Cerebellar nuclear complex (tissue), 1 donor: ENCODE data around the gene GPR83.
"Not testable (repeated sequence)": the region's sequence is repeated elsewhere in the genome, so short reads cannot be mapped to it uniquely, and the experiment has no call there.

Experiments used
- DNase-seq, 2 experiments: peaks; one replicate each; lab custom pipeline; 2025; lab: John Stamatoyannopoulos, UW

GPR83 gene

DNA sequence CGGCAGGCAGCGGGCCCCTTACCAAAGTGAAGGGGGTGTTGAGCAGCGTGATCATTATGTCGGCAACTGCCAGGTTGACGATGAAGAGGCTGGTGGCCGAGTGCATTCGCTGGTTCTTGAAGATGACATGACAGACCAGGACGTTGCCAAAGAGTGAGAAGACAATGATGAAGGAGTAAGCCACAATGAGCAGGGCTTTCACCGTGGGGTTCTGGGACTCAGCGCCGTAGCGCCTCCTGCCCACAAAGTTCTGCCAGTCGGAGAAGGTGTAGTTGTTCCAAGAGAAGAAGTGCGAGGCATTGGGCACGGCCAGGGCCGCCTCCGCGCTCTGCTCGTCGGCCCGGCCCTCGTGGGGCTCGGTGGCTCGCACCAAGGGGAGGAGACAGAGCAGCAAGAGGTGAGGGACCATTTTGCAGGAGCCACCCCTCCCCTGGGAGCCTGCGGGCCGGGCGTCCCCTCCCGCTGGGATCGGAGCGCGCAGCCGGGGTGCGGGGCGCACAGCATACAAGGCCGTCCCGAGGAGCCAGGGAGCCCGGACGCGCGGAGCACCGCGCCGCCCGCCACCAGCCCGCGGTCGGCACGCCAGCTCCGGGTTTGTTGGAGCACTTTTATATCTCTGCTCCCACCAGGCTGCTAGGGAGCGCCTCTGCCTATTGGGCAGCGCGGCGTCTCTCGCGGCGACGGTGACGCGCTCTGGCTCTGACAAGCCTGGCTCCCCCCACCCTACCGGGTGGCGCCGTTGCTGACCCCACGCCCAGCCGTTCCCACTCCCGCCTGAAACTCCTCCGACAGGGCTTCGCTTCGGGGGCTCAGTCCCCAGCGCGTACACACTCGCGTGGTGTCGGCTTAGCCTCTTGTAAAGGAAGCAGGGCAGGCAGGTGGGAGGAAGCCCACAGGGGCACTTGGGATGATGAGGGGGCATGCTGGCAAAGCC is at the start of gene GPR83:
GPR83 (minus strand) TSS at position 581 of the 934 bp plus-strand sequence; CDS start at position 409, 172 bp downstream.
- DNase-seq, result no peak

DNA sequence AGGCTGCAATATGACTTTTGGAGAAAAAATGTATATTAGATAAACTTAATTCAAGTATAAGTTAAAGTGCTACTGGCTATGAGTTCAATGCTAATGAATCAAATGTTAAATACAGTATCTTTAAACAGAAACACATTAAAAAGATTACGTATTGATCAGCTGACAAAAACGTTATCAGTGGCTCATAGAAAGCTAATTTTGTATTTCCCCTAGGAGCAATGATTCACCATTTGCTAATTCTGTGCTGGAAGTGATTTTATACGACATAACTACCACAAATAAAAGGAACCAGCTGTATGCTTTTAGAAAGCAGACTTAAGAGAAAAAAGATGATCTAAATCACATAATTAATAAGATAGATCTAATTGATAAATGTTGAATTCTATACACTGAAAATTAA is 48.8 kb upstream of the GPR83 start:
- DNase-seq, result no peak

DNA sequence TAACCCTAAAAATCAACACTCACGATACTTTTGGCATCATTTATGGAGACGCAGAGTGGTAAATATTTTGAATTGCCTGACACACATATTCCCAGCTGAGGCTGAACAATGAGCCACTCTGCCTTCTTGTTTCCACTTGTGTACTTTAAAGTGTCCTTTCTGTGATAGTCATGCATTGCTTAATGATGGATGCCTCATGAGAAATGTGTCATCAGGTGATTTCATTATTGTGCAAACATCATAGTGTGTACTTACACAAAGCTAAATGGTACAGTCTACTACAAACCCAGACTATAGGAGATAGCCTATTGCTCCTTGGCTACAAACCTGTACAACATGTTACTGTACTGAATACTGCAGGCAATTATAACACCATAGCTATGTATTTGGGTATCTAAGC is 48.2 kb upstream of the GPR83 start:
- no peak for DNase-seq

DNA sequence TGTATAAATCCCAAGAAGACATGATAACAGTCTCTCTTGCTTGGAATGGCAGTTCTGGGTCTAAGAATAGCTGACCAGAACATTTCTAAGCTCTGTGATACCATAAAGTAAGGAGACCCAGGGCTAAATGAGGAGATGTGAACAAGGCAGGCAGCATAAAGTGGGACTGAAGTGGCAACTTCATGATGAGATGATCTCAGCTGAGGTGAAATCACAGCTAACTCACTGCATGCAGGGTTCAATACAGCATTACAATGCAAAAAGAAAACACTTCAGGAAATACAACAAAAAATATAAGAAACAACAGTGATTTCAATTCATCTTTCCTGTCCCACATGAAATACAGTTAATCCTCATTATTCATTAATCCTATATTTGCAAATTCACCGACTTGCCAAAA is 47.8 kb upstream of the GPR83 start:
- DNase-seq, result no peak

DNA sequence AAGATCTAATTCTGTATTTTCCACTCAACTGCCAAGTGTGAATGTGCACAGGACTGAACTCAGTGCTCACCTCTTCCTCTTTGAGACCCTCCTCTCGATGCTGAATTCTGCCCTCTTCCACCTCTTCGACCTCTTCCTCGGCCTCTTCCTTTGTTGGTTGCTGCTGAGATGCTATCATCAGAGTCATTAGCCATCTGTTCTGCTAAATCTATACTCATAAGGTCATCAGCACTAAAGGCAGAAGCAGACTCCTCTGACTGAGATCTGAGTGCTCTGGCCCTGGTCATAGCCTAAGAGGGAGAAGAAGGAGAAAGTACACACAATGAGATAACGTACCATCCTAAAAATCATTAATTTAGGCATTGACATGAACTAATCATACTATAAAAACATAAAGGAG is 45.9 kb upstream of the GPR83 start:
- no peak for DNase-seq

GRCh38 chr11:94445641-94446040 is 44.4 kb upstream of the GPR83 start:
- DNase-seq, result no peak

- DNase-seq, result no peak
Observed at GRCh38 chr11:94433049-94433448, 31.8 kb upstream of the GPR83 start.

DNA sequence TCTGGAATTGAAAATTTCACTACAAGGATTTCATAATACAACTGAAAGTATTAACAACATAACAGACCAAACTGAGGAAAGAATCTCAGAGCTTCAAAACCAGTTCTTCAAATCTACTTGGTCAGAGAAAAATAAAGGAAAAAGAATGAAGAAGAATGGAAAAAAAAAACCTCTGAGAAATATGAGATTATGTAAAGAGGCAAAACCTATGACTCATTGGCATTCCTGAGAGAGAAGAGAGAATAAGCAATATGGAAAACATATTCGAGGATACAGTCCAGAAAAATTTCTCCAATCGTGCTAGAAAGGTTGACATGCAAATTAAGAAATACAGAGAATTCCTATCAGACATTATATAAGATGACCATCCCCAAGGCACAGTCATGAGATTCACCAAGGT is 23.4 kb upstream of the GPR83 start:
- DNase-seq, result no peak

DNA sequence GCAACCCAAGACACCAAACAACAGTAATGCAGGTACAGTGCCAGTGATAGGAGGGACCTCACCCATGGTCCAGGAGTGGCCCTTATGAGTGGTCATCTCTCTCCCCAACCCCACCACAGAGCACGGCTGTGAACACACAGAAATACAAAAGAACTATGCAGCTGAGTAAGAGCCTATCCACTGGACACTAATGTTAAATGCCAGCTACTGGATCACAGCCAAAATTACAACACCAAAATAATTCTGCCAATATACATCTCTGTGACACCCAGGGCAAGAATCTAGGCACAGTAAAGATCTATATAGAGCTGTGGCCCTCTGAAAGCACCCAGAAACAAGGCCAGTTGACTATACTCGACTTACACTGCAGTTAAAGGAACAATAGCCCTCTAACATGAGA is 22.8 kb upstream of the GPR83 start:
- no peak for DNase-seq

- no peak for DNase-seq
Observed at GRCh38 chr11:94423507-94423906, 22.3 kb upstream of the GPR83 start.

- no peak for DNase-seq
Observed at GRCh38 chr11:94418123-94418765, 17.0 kb upstream of the GPR83 start.

DNA sequence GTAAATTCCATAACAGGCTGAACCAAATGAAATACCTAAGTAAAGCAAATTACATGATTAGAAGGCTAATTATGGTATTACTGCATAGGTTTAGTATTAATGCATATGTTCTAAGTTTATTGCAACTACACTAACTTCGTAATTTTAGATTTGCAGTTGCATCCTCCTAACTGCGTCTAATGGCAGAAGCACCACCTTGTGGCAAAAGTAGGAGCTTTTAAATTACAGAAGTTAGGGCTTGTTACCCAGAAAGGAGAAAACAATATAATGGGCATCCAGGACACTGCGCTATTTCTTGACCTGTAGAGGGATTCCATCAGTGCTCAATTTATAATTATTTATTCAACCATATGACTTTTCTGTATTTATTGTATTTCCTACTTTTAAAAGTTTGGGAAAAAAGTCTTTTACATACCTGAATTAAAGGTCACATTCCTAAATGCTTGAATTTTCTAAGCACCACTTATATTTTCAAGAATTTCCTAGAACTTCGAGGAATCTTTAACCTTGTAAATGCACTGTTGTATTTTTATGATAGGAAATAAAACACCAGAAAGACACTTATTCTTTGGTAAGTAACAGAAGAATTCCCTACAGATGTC is 16.3 kb upstream of the GPR83 start:
- DNase-seq, result peak in 1 of 2 experiments; percentile 2

- no peak for DNase-seq
Observed at GRCh38 chr11:94405062-94405833, 4.0 kb upstream of the GPR83 start.

DNA sequence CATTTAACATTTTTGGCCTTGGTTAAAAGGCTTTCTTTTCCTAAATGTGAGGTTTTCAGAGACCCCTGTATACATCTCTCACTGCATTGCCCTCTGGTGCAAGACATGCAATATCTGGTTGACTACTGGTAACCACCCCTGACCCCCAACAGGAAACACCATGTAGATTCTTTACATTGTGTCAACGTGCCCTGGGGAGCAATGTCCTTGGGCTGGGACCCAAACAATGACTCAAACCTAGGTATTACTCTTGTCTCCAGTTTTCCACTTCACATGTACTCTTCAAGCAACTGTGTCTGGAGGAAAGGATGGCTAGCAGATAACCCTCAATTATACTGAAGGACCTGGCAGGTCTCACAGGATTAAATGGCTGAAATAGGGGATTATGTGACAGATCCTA is 1.1 kb upstream of the GPR83 start:
- no peak for DNase-seq

DNA sequence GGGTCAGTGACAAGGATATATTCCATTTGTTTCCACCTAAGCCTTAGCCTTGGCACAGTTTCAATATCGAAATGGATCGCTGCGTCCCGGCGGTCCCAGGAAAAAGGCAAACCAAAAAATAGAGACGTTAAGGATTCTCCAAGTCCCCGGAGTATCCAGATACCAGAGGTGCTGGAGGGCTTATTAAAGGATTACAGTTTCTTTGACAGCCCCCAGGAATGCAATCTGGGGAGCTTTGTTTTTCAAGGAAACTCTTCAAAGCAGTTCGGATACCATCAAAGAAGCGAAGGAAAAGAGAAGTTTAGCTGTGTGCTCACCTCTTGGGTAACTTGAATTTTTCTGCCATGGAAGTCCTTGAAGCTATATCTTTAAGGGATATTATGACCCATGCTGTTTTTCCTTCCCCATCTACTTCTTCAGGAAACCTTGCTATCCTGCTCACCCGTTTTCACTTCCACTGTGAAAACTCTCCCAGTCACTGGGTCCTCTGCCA is 600 bp upstream of the GPR83 start:
- no peak for DNase-seq

DNA sequence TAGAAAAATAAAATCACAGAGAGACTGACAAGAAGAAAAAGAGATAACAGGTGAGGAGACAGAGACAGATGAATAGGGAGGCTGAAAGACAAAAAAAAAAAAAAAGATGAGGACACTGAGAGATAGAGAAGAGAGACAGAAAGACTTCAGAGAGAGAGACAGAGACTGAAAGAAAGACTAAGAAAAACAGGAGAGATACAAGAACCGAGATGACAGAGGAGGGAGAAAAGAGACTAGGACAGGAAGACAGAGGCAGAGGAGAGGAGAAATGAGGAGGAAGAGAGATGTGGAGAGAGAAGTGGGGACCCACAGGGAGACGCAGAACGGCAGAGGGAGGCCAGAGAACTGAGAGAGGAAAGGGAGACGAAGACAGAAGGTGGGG is 771 bp downstream of the GPR83 start:
- DNase-seq, result no peak

DNA sequence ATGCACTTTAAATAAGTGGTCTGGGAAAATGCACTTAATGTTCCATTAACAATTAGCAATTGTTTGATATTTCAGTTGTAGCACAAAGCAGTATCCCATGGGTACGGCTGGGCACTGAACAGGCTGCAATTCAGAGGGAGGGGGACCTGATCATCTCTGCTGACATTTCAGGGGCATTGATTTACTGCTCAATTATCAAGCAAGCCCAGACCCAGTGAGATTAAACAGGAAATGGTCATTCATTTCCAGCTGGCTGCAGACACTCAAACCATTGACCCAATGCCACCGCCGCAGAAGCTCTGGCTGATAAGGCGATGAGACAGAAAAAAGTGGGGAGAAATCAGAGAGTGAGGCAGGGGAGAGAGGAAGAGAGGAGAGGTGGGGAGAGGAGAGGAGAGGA is 1.2 kb downstream of the GPR83 start:
- no peak for DNase-seq

DNA sequence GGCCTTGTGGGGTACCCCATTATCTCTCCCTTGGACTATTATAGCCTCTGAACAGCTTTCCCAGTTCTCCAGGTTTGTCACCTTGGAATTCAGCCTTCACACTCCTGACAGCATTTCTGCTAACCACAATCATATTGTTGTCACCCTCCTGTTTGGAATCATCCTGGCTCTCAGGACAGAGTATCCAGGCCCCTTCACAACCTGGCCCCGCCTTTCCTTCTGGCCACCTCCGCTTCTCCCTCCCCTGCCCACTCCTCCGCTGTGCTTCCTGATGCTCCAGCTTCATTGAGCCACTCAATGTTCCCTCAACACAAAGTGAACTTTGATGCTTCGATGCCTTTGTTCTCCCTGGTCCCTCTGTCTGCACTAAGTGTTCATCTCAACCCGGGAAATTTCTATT is 3.1 kb downstream of the GPR83 start:
- DNase-seq, result no peak

GRCh38 chr11:94396282-94396681 is 4.9 kb downstream of the GPR83 start:
- DNase-seq, result no peak

DNA sequence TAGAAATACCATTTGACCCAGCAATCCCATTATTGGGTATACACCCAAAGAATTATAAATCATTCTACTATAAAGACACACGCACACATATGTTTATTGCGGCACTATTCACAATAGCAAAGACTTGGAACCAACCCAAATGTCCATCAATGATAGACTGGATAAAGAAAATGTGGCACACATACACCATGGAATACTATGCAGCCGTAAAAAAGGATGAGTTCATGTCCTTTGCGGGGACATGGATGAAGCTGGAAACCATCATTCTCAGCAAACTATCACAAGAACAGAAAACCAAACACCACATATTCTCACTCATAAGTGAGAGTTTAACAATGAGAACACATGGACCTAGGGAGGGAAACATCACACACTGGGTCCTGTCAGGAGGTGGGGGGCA is 9.3 kb downstream of the GPR83 start:
- not testable (repeated sequence) for DNase-seq

DNA sequence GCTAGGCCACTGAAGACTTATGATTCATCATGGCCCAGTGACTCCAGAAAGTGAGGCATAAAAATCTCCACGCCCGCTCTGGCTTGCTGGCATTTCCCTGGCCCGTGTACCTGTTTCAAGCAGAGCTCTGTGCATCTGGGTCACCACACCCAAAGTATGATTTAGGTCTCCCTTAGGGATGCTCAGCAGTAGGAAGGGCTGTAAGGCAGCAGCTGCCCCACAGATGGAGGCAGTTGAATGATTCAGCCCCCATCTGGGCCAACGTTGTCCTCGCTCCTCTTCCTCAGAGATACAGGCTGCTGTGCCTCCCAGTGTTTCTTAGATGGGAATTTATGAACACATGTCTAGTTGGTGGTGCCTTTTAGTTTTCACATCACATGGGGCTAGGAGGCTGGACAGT is 21.6 kb downstream of the GPR83 start:
- DNase-seq, result no peak

DNA sequence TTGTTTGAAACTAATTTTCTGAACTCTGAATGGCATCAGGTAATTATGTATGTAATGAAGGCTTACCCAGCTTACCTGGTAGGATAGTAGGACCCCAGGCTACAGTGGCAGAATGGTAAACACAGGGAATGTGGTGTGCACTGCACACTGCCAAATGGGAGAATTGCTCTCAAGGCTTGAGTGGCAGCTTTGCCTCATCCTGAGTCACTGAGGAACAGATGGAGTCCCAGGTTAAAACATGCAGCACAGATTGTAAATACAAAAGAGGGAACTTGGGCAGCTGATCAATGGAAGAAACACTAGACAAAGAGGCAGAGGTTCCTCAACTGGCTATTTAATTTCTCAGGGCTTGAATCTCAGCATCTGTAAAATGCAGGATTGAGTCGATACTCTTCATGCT is 24.4 kb downstream of the GPR83 start:
- DNase-seq, result no peak
